Endothelial cell of umbilical vein (primary cell): ENCODE data around the gene ANKRD13D. TPM values are rescaled to one million over a fixed set of nuclear protein-coding genes. Genes with fewer than 3 reads are reported as not detected.

Experiments used
- BruUV-seq: library from RNA; stranded (reverse); fragments of 400-500 nt; replicated peaks from 2 replicates; lab custom pipeline; 2021; lab: Mats Ljungman, UMichigan
- CTCF ChIA-PET: fragments of 300-600, 350-600 bp; sonication (Branson Sonifier 250); formaldehyde crosslinking; loops from one replicate; lab custom pipeline; 2021; ENCODE audit warnings: antibody characterized with exemption, inconsistent platforms; lab: Charles Lee
- POLR2A ChIA-PET: fragments of 300-600, 350-600 bp; sonication (Branson Sonifier 250); formaldehyde crosslinking; loops from one replicate; lab custom pipeline; 2021; ENCODE audit warnings: antibody characterized with exemption, inconsistent platforms; lab: Charles Lee
- DNase-seq: peaks from one replicate; pipeline ENCODE4 v3.0.0-alpha.2; 2011; ENCODE audit warnings: low read depth, low spot score
- FAIRE-seq: peaks from 2 replicates; lab custom pipeline; 2011; peaks lifted over from hg19 to GRCh38; lab: Jason Lieb, UNC
- H2AFZ ChIP-seq: 2 replicates; pipeline ENCODE4 v1.6.0; 2012; ENCODE audit warnings: low read depth, low read length, control low read depth, inconsistent platforms
- H3K27ac ChIP-seq: 2 replicates; pipeline ENCODE4 v1.5.1; 2011; ENCODE audit warnings: low read depth, mild to moderate bottlenecking, control low read depth, low read length, moderate library complexity; ENCODE audit not compliant: insufficient read depth
- H3K27me3 ChIP-seq, 2 experiments: 2 replicates each; pipeline versions ENCODE4 v1.6.0 to v1.6.1; 2011; ENCODE audit warnings: low read length in 2 of 2, mixed read lengths in 1 of 2; ENCODE audit not compliant: control insufficient read depth in 2 of 2, insufficient read depth in 2 of 2
- H3K36me3 ChIP-seq, 2 experiments: 2 replicates in 1 of 2; 3 replicates in 1 of 2; pipeline ENCODE4 v1.5.1; 2011; ENCODE audit warnings: low read length in 2 of 2, mild to moderate bottlenecking in 1 of 2, moderate library complexity in 1 of 2; ENCODE audit not compliant: control insufficient read depth in 2 of 2, insufficient read depth in 2 of 2; ENCODE audit errors: extremely low read depth in 1 of 2
- H3K4me1 ChIP-seq: 3 replicates; pipeline ENCODE4 v1.5.1; 2011; ENCODE audit warnings: mild to moderate bottlenecking, low read length; ENCODE audit not compliant: control insufficient read depth, insufficient read depth; ENCODE audit errors: extremely low read depth
- H3K4me2 ChIP-seq: 2 replicates; pipeline ENCODE4 v1.6.1; 2011; ENCODE audit warnings: low read length, control low read depth, mixed read lengths; ENCODE audit not compliant: insufficient read depth
- H3K4me3 ChIP-seq, 3 experiments: fragments of 200-600 bp in 1 of 3; sonication (generic), shearing (Covaris generic) in 1 of 3; replicated peaks in 1 of 3; 2 replicates each; pipeline ENCODE4 v1.5.1; 2011 to 2016; ENCODE audit warnings: control low read depth in 3 of 3, low read length in 3 of 3, mild to moderate bottlenecking in 2 of 3, inconsistent platforms in 1 of 3, low read depth in 1 of 3, moderate library complexity in 1 of 3; ENCODE audit not compliant: insufficient read depth in 1 of 3
- H3K79me2 ChIP-seq: 2 replicates; pipeline ENCODE4 v1.6.0; 2012; ENCODE audit warnings: low read length, inconsistent platforms; ENCODE audit not compliant: control insufficient read depth, insufficient read depth
- H3K9ac ChIP-seq: replicated peaks from 2 replicates; pipeline ENCODE3; 2011; ENCODE audit warnings: low read length, control low read depth; ENCODE audit not compliant: insufficient read depth; ENCODE audit errors: extremely low read depth
- H3K9me1 ChIP-seq: replicated peaks from 3 replicates; pipeline ENCODE4 v1.6.0; 2011; ENCODE audit warnings: mild to moderate bottlenecking, low read length; ENCODE audit not compliant: control insufficient read depth, insufficient read depth; ENCODE audit errors: extremely low read depth
- H3K9me3 ChIP-seq: replicated peaks from 2 replicates; pipeline ENCODE4 v1.5.1; 2012; ENCODE audit warnings: low read length, inconsistent platforms; ENCODE audit not compliant: control insufficient read depth, insufficient read depth
- H4K20me1 ChIP-seq: replicated peaks from 2 replicates; pipeline ENCODE3; 2011; ENCODE audit warnings: mild to moderate bottlenecking, low read length; ENCODE audit not compliant: control insufficient read depth, insufficient read depth; ENCODE audit errors: extremely low read depth
- CTCF ChIP-seq, 2 donors: IDR thresholded peaks; 1 replicate in 1 of 2; 2 replicates in 1 of 2; pipeline ENCODE4 v1.5.1; 2011; ENCODE audit warnings: low read length in 2 of 2, mild to moderate bottlenecking in 2 of 2, moderate library complexity in 2 of 2, control low read depth in 1 of 2, inconsistent platforms in 1 of 2, low read depth in 1 of 2; ENCODE audit not compliant: insufficient read depth in 1 of 2; ENCODE audit errors: extremely low read depth in 1 of 2
- EZH2 ChIP-seq: IDR thresholded peaks from 2 replicates; pipeline ENCODE4 v1.6.1; 2012; ENCODE audit warnings: borderline replicate concordance, low read depth, mild to moderate bottlenecking, moderate library complexity, low read length, inconsistent platforms; ENCODE audit not compliant: severe bottlenecking
- GATA2 ChIP-seq: IDR thresholded peaks from 2 replicates; pipeline ENCODE4 v1.7.0; 2011; ENCODE audit warnings: low read depth, mild to moderate bottlenecking, moderate library complexity, mixed read lengths, low read length; ENCODE audit not compliant: insufficient read length, insufficient read depth
- MAX ChIP-seq: IDR thresholded peaks from 2 replicates; pipeline ENCODE4 v1.6.1; 2011; ENCODE audit not compliant: insufficient read depth, insufficient read length
- POLR2A ChIP-seq: IDR thresholded peaks from 2 replicates; pipeline ENCODE4 v1.6.1; 2012; ENCODE audit warnings: low read depth, mild to moderate bottlenecking, control low read depth, low read length
- dilution Hi-C: fragments of 300-500 bp; cut with MboI; formaldehyde crosslinking; loops from one replicate; pipeline ENCODE4 v1.15.0; 2019; ENCODE audit warnings: low sequenced_read_pairs; ENCODE audit not compliant: extremely low pct_ligation_motif_present
- intact Hi-C: fragments of 100-400 bp; cut with micrococcal nuclease; formaldehyde crosslinking; loops from one replicate; pipeline ENCODE4 v1.10.0; 2022
- polyA plus RNA-seq, 4 experiments: library from polyadenylated mRNA; depleted of rRNA in 3 of 4; stranded (reverse) in 3 of 4; unstranded in 1 of 4; fragments of >200 nt; gene quantifications; 2 replicates each; pipeline versions ENCODE4 v1.2.1 to v1.2.3, GENCODE V29; 2011 to 2012; ENCODE audit warnings: missing spikeins in 1 of 4
- total RNA-seq: library from RNA; stranded (reverse); gene quantifications from 2 replicates; pipeline ENCODE4 v1.2.3, GENCODE V29; 2021

The ANKRD13D gene
- total and polyA plus RNA-seq, 2 donors (not counting 3 experiments of a cell fraction or from before 2014, with no cell fraction given), result 43.5 to 57.5 TPM

- Histone ChIP-seq H3K27ac (peak overlapping the region; percentile 76), H3K9me1 (no peaks in the 10 kb centered on the region), H3K4me2 (peak overlapping the region; percentile 45), H3K4me1 (peaks cover 17% of the 10 kb centered on the region), H3K4me3 (no peak overlapping the region), H3K9ac (peak overlapping the region; percentile 46), H2AFZ (no peak overlapping the region), H3K36me3 (peaks cover 8 to 35% of the 10 kb centered on the region in 2 experiments), H3K79me2 (peaks cover 48% of the 10 kb centered on the region), H3K9me3 (no peaks in the 10 kb centered on the region), H3K27me3 (no peaks in the 10 kb centered on the region), H4K20me1 (no peaks in the 10 kb centered on the region)
- no TSS peak for BruUV-seq
- POLR2A ChIA-PET, result interaction anchor here (0.9 to 1.8 kb wide), 2 partner anchors 12 to 43 kb away, joined by 4 to 9 read pairs; partner anchors contain the start of gene ANKRD13D
- CTCF ChIA-PET, result interaction anchor here (1.4 to 2.7 kb wide), 6 partner anchors 10 to 41 kb away, joined by 4 to 16 read pairs (median 10); partner anchors contain the start of gene ANKRD13D
- intact Hi-C loops, result loop anchor here (1.0 kb wide), 3 partner anchors 10 to 40 kb away; no protein-coding TSS in a partner anchor
- peak; percentile 46 to 48 for TF ChIP-seq CTCF (IDR thresholded peaks at IDR 0.05; ENCODE audit: extremely low read depth in 1 of 2, insufficient read depth in 1 of 2, low read depth in 1 of 2, low read length in 2 of 2)
- TF ChIP-seq POLR2A, result no peak
- no peak for TF ChIP-seq GATA2
- no peak for TF ChIP-seq EZH2
- peak; percentile 51 for TF ChIP-seq MAX
- peak; percentile 66 for DNase-seq
- peak; percentile 47 for FAIRE-seq
- dilution Hi-C loops, result no loop called here
These were observed 12.3 kb upstream of the ANKRD13D start for GRCh38 chr11:67276781-67277230.
